ENCODE measurements around the gene MIEF1.

The MIEF1 gene

GRCh38 chr22:39463277-39463676 lies 38.8 kb upstream of the MIEF1 start:
- Histone ChIP-seq H3K4me1 (ENCODE audit: control insufficient read depth, low read depth, low read length) (peaks cover 7% of the 10 kb centered on the region), H3K27ac (ENCODE audit: low read length) (no peak overlapping the region), H3K9me3 (ENCODE audit: control insufficient read depth, low read depth, low read length) (no peaks in the 10 kb centered on the region), H3K36me3 (ENCODE audit: control insufficient read depth, low read depth, low read length) (no peaks in the 10 kb centered on the region), H3K27me3 (ENCODE audit: control insufficient read depth, insufficient read depth, low read length) (peaks cover 8% of the 10 kb centered on the region), H3K4me3 (ENCODE audit: low read length) (no peak overlapping the region), H3K9ac (ENCODE audit: low read length) (no peak overlapping the region)

GRCh38 chr22:39463931-39464390 lies 38.1 kb upstream of the MIEF1 start:
- peaks cover under 1% of the 10 kb centered on the region for H3K27me3 ChIP-seq (ENCODE audit: control insufficient read depth, insufficient read depth, low read length)
- peaks cover 7% of the 10 kb centered on the region for H3K4me1 ChIP-seq (ENCODE audit: control insufficient read depth, low read depth, low read length)
- H3K9me3 ChIP-seq (ENCODE audit: control insufficient read depth, low read depth, low read length): no peaks in the 10 kb centered on the region
- H3K4me3 ChIP-seq (ENCODE audit: low read length): no peak overlapping the region
- H3K36me3 ChIP-seq (ENCODE audit: control insufficient read depth, low read depth, low read length): no peaks in the 10 kb centered on the region
- no peak overlapping the region for H3K9ac ChIP-seq (ENCODE audit: low read length)
- no peak overlapping the region for H3K27ac ChIP-seq (ENCODE audit: low read length)

- Histone ChIP-seq H3K27me3 (ENCODE audit: control insufficient read depth, insufficient read depth, low read length) (no peaks in the 10 kb centered on the region), H3K9me3 (ENCODE audit: control insufficient read depth, low read depth, low read length) (no peaks in the 10 kb centered on the region), H3K36me3 (ENCODE audit: control insufficient read depth, low read depth, low read length) (no peaks in the 10 kb centered on the region), H3K9ac (ENCODE audit: low read length) (no peak overlapping the region), H3K4me1 (ENCODE audit: control insufficient read depth, low read depth, low read length) (peaks cover 24% of the 10 kb centered on the region), H3K4me3 (ENCODE audit: low read length) (no peak overlapping the region), H3K27ac (ENCODE audit: low read length) (no peak overlapping the region)
These were observed 35.7 kb upstream of the MIEF1 start for GRCh38 chr22:39466228-39467006.

- Histone ChIP-seq H3K36me3 (ENCODE audit: control insufficient read depth, low read depth, low read length) (no peaks in the 10 kb centered on the region), H3K27me3 (ENCODE audit: control insufficient read depth, insufficient read depth, low read length) (no peaks in the 10 kb centered on the region), H3K27ac (ENCODE audit: low read length) (no peak overlapping the region), H3K4me1 (ENCODE audit: control insufficient read depth, low read depth, low read length) (peaks cover 31% of the 10 kb centered on the region), H3K9ac (ENCODE audit: low read length) (no peak overlapping the region), H3K4me3 (ENCODE audit: low read length) (no peak overlapping the region), H3K9me3 (ENCODE audit: control insufficient read depth, low read depth, low read length) (no peaks in the 10 kb centered on the region)
These were observed 34.6 kb upstream of the MIEF1 start for GRCh38 chr22:39467390-39467895.

- no peaks in the 10 kb centered on the region for H3K36me3 ChIP-seq (ENCODE audit: control insufficient read depth, low read depth, low read length)
- H3K4me3 ChIP-seq (ENCODE audit: low read length): no peak overlapping the region
- peaks cover 30% of the 10 kb centered on the region for H3K4me1 ChIP-seq (ENCODE audit: control insufficient read depth, low read depth, low read length)
- H3K27ac ChIP-seq (ENCODE audit: low read length): no peak overlapping the region
- no peak overlapping the region for H3K9ac ChIP-seq (ENCODE audit: low read length)
- H3K9me3 ChIP-seq (ENCODE audit: control insufficient read depth, low read depth, low read length): no peaks in the 10 kb centered on the region
- no peaks in the 10 kb centered on the region for H3K27me3 ChIP-seq (ENCODE audit: control insufficient read depth, insufficient read depth, low read length)
These were observed 33.4 kb upstream of the MIEF1 start for GRCh38 chr22:39468487-39469325.

- Histone ChIP-seq H3K9ac (ENCODE audit: low read length) (no peak overlapping the region), H3K27ac (ENCODE audit: low read length) (no peak overlapping the region), H3K4me1 (ENCODE audit: control insufficient read depth, low read depth, low read length) (peaks cover 30% of the 10 kb centered on the region)
These were observed 32.8 kb upstream of the MIEF1 start for GRCh38 chr22:39469326-39469680.

GRCh38 chr22:39469681-39470450 lies 32.2 kb upstream of the MIEF1 start:
- H3K9me3 ChIP-seq (ENCODE audit: control insufficient read depth, low read depth, low read length): no peaks in the 10 kb centered on the region
- H3K27me3 ChIP-seq (ENCODE audit: control insufficient read depth, insufficient read depth, low read length): no peaks in the 10 kb centered on the region
- peaks cover 30% of the 10 kb centered on the region for H3K4me1 ChIP-seq (ENCODE audit: control insufficient read depth, low read depth, low read length)
- H3K4me3 ChIP-seq (ENCODE audit: low read length): no peak overlapping the region
- H3K9ac ChIP-seq (ENCODE audit: low read length): no peak overlapping the region
- no peaks in the 10 kb centered on the region for H3K36me3 ChIP-seq (ENCODE audit: control insufficient read depth, low read depth, low read length)
- no peak overlapping the region for H3K27ac ChIP-seq (ENCODE audit: low read length)

More at GRCh38 chr22:39469326-39469680, 32.8 kb upstream of the MIEF1 start:
- no peaks in the 10 kb centered on the region for H3K27me3 ChIP-seq (ENCODE audit: control insufficient read depth, insufficient read depth, low read length)
- no peaks in the 10 kb centered on the region for H3K9me3 ChIP-seq (ENCODE audit: control insufficient read depth, low read depth, low read length)
- no peaks in the 10 kb centered on the region for H3K36me3 ChIP-seq (ENCODE audit: control insufficient read depth, low read depth, low read length)
- H3K4me3 ChIP-seq (ENCODE audit: low read length): no peak overlapping the region

- no peaks in the 10 kb centered on the region for H3K36me3 ChIP-seq (ENCODE audit: control insufficient read depth, low read depth, low read length)
- H3K4me3 ChIP-seq (ENCODE audit: low read length): no peak overlapping the region
- no peaks in the 10 kb centered on the region for H3K27me3 ChIP-seq (ENCODE audit: control insufficient read depth, insufficient read depth, low read length)
- no peaks in the 10 kb centered on the region for H3K9me3 ChIP-seq (ENCODE audit: control insufficient read depth, low read depth, low read length)
- H3K9ac ChIP-seq (ENCODE audit: low read length): no peak overlapping the region
- H3K27ac ChIP-seq (ENCODE audit: low read length): no peak overlapping the region
- H3K4me1 ChIP-seq (ENCODE audit: control insufficient read depth, low read depth, low read length): peaks cover 32% of the 10 kb centered on the region
These were observed 31.4 kb upstream of the MIEF1 start for GRCh38 chr22:39470451-39471291.

GRCh38 chr22:39471381-39472141 lies 30.5 kb upstream of the MIEF1 start:
- no peaks in the 10 kb centered on the region for H3K9me3 ChIP-seq (ENCODE audit: control insufficient read depth, low read depth, low read length)
- H3K4me1 ChIP-seq (ENCODE audit: control insufficient read depth, low read depth, low read length): peaks cover 34% of the 10 kb centered on the region
- no peaks in the 10 kb centered on the region for H3K36me3 ChIP-seq (ENCODE audit: control insufficient read depth, low read depth, low read length)
- H3K9ac ChIP-seq (ENCODE audit: low read length): no peak overlapping the region
- no peak overlapping the region for H3K27ac ChIP-seq (ENCODE audit: low read length)
- H3K4me3 ChIP-seq (ENCODE audit: low read length): no peak overlapping the region
- no peaks in the 10 kb centered on the region for H3K27me3 ChIP-seq (ENCODE audit: control insufficient read depth, insufficient read depth, low read length)
